B cell (primary cell): ENCODE measurements around the gene TYW1B. TPM values are rescaled to one million over a fixed set of nuclear protein-coding genes. Genes with fewer than 3 reads are reported as not detected.
"Not testable (repeated sequence)": the region's sequence is repeated elsewhere in the genome, so short reads cannot be mapped to it uniquely, and the experiment has no call there.

Source experiments
- ATAC-seq: fragments of 200-7000 bp; cut with Tn5 transposase; one replicate; pipeline ENCODE4 v1.10.0; 2021; ENCODE audit warnings: low read depth, mild to moderate bottlenecking, moderate number of reproducible peaks, moderate library complexity
- CTCF ChIA-PET: fragments of 350-600 bp; sonication (Branson Sonifier 250); formaldehyde crosslinking; loops from one replicate; lab custom pipeline; 2021; ENCODE audit warnings: antibody characterized with exemption, inconsistent platforms; lab: Charles Lee
- POLR2A ChIA-PET: fragments of 350-600 bp; sonication (Branson Sonifier 250); formaldehyde crosslinking; loops from one replicate; lab custom pipeline; 2021; ENCODE audit warnings: antibody characterized with exemption; lab: Charles Lee
- DNase-seq: peaks from one replicate; pipeline ENCODE4 v3.0.0; 2013
- H2AFZ ChIP-seq: 2 replicates; pipeline ENCODE4 v1.6.1; 2012; ENCODE audit warnings: mild to moderate bottlenecking, low read depth, low read length; ENCODE audit not compliant: insufficient read depth, poor library complexity, severe bottlenecking
- H3K27ac ChIP-seq, 2 donors: 1 replicate in 1 of 2; 2 replicates in 1 of 2; pipeline ENCODE4 v1.5.1; 2012 to 2013; ENCODE audit warnings: low read length in 2 of 2, mild to moderate bottlenecking in 2 of 2, moderate library complexity in 1 of 2
- H3K27me3 ChIP-seq, 4 experiments: fragments of 200-600 bp in 1 of 4; sonication (generic) in 1 of 4; replicated peaks in 1 of 4; 1 replicate in 2 of 4; 2 replicates in 2 of 4; pipeline versions ENCODE4 v1.6.1 to v1.7.0; 2013 to 2016; ENCODE audit warnings: low read length in 3 of 4, mild to moderate bottlenecking in 2 of 4, mixed read lengths in 1 of 4, moderate library complexity in 1 of 4; ENCODE audit not compliant: insufficient read depth in 4 of 4, control insufficient read depth in 3 of 4; ENCODE audit errors: control extremely low read depth in 1 of 4
- H3K36me3 ChIP-seq, 2 experiments: replicated peaks in 1 of 2; 1 replicate in 1 of 2; 2 replicates in 1 of 2; pipeline versions ENCODE4 v1.6.1 to v1.7.1; 2013; ENCODE audit warnings: low read length in 1 of 2; ENCODE audit not compliant: insufficient read depth in 2 of 2, control insufficient read depth in 1 of 2; ENCODE audit errors: control extremely low read depth in 1 of 2, extremely low read depth in 1 of 2
- H3K4me1 ChIP-seq, 2 donors: fragments of 200-600 bp in 1 of 2; sonication (generic) in 1 of 2; 1 replicate in 1 of 2; 2 replicates in 1 of 2; pipeline versions ENCODE4 v1.5.1 to v1.6.1; 2013 to 2017; ENCODE audit warnings: low read length in 2 of 2; ENCODE audit not compliant: control insufficient read depth in 2 of 2, insufficient read depth in 2 of 2
- H3K4me2 ChIP-seq: replicated peaks from 2 replicates; pipeline ENCODE3; 2012; ENCODE audit warnings: mild to moderate bottlenecking, low read depth, low read length; ENCODE audit not compliant: poor library complexity, severe bottlenecking
- H3K4me3 ChIP-seq, 5 experiments: fragments of 200-600 bp in 1 of 5; sonication (generic) in 1 of 5; 1 replicate in 3 of 5; 2 replicates in 2 of 5; pipeline versions ENCODE4 v1.5.1 to v1.7.0; 2011 to 2016; ENCODE audit warnings: low read length in 4 of 5, mild to moderate bottlenecking in 4 of 5, low read depth in 2 of 5, control low read depth in 1 of 5, moderate library complexity in 1 of 5; ENCODE audit not compliant: insufficient read depth in 1 of 5; ENCODE audit errors: control extremely low read depth in 1 of 5, extremely low read depth in 1 of 5
- H3K79me2 ChIP-seq: fragments of 200-600 bp; sonication (generic); one replicate; pipeline ENCODE4 v1.6.0; 2016; ENCODE audit warnings: low read length; ENCODE audit not compliant: control insufficient read depth, insufficient read depth
- H3K9ac ChIP-seq: fragments of 200-600 bp; sonication (generic); 2 replicates; pipeline ENCODE4 v1.6.1; 2017; ENCODE audit warnings: mild to moderate bottlenecking, low read length, moderate library complexity
- H3K9me3 ChIP-seq, 3 donors: one replicate each; pipeline versions ENCODE4 v1.6.1 to v1.7.1; 2013; ENCODE audit warnings: low read length in 2 of 3; ENCODE audit not compliant: control insufficient read depth in 2 of 3, insufficient read depth in 1 of 3; ENCODE audit errors: control extremely low read depth in 1 of 3
- H4K20me1 ChIP-seq: 2 replicates; pipeline ENCODE4 v1.6.0; 2012; ENCODE audit warnings: mild to moderate bottlenecking, low read length; ENCODE audit not compliant: insufficient read depth, control insufficient read depth, poor library complexity, severe bottlenecking
- H3K27ac Mint-ChIP-seq: one replicate; pipeline ENCODE4 v1.8.0; 2021; ENCODE audit warnings: mixed read lengths
- H3K27me3 Mint-ChIP-seq: one replicate; pipeline ENCODE4 v1.8.0; 2021; ENCODE audit warnings: mixed read lengths
- H3K4me1 Mint-ChIP-seq: one replicate; pipeline ENCODE4 v1.8.0; 2021; ENCODE audit warnings: mixed read lengths
- H3K4me3 Mint-ChIP-seq: one replicate; pipeline ENCODE4 v1.8.0; 2021; ENCODE audit warnings: mixed read lengths
- H3K9me3 Mint-ChIP-seq: one replicate; pipeline ENCODE4 v1.8.0; 2022; ENCODE audit warnings: mixed read lengths; ENCODE audit not compliant: insufficient read depth
- WGBS: methylation state at CpG from one replicate; pipeline ENCODE4 v1.1.5; 2013; ENCODE audit warnings: missing lambda C conversion rate; ENCODE audit not compliant: insufficient coverage; 5-methylcytosine and 5-hydroxymethylcytosine counted together
- intact Hi-C: fragments of 100-400 bp; cut with micrococcal nuclease; formaldehyde crosslinking; loops from one replicate; pipeline ENCODE4 v1.10.0; 2022
- polyA plus RNA-seq: library from polyadenylated mRNA; depleted of rRNA; stranded (reverse); fragments of >200 nt; gene quantifications from 2 replicates; pipeline ENCODE4 v1.2.3, GENCODE V29; 2012
- total RNA-seq, 2 donors: library from RNA; stranded (reverse); fragments of 120-200 nt in 1 of 2; gene quantifications; 1 replicate in 1 of 2; 2 replicates in 1 of 2; pipeline versions ENCODE4 v1.2.3 to v1.2.4, GENCODE V29; 2013 to 2022

TYW1B gene
- total and polyA plus RNA-seq, 2 donors (not counting 1 experiment from before 2014, with no cell fraction given) = 4.4 to 9.4 TPM

DNA sequence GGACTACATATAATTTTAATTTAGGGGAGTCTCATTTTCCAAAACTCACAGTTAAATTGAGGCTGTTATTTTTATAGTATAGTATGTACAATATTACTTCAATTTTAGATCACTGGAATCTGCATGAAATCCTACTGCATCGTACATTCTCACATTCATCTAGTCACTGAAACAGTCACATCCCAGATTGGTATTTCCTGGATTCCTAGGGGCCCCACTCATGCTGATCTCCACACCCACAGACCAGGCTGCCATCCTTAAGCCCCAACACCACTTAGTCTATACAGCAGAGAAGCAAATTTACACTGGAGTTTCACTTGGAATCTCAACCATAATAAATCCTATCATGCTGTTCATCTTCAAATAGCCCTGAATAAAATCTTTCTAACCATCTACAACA lies 26.4 kb downstream of the TYW1B start:
- H3K4me2 ChIP-seq, H3K27me3 ChIP-seq, H3K9ac ChIP-seq, H3K27me3 Mint-ChIP-seq, H3K4me1 Mint-ChIP-seq, H3K4me3 Mint-ChIP-seq, H3K9me3 Mint-ChIP-seq, POLR2A ChIA-PET, H3K4me3 ChIP-seq, H3K9me3 ChIP-seq, H4K20me1 ChIP-seq, ATAC-seq, DNase-seq, H3K27ac Mint-ChIP-seq, H3K79me2 ChIP-seq, H2AFZ ChIP-seq, H3K27ac ChIP-seq, H3K4me1 ChIP-seq, intact Hi-C loops: not testable (repeated sequence)
- CTCF ChIA-PET = interaction anchor here (0.7 kb wide), 1 partner anchor 22 kb away, joined by 3 read pairs; no protein-coding TSS in a partner anchor
- WGBS = no CpG with 5 or more reads among the region's 1 CpG
- peaks cover 4 to 26% of the 10 kb centered on the region in 2 experiments for H3K36me3 ChIP-seq

GRCh38 chr7:72795401-72795800 lies 32.6 kb downstream of the TYW1B start:
- WGBS = 100% methylated on average over 2 of the region's 2 CpGs
- H3K79me2 ChIP-seq, H3K4me1 ChIP-seq, H3K27ac ChIP-seq, H3K4me1 Mint-ChIP-seq, H3K4me3 Mint-ChIP-seq, H3K4me2 ChIP-seq, CTCF ChIA-PET, H3K27me3 ChIP-seq, H3K9me3 ChIP-seq, H3K27me3 Mint-ChIP-seq, H3K9ac ChIP-seq, H3K9me3 Mint-ChIP-seq, H3K4me3 ChIP-seq, POLR2A ChIA-PET, intact Hi-C loops, H2AFZ ChIP-seq, H3K27ac Mint-ChIP-seq, H4K20me1 ChIP-seq, ATAC-seq, DNase-seq: not testable (repeated sequence)
- peaks cover 0 to 13% of the 10 kb centered on the region in 2 experiments for H3K36me3 ChIP-seq
